Endodermal cell (in vitro differentiated cells): ENCODE results near the gene CECR2. TPM values are rescaled to one million over a fixed set of nuclear protein-coding genes. Genes with fewer than 3 reads are reported as not detected.

Source experiments
- DNase-seq: peaks from one replicate; pipeline ENCODE4 v3.0.0-alpha.2; 2017
- H3K27ac ChIP-seq: 2 replicates; pipeline ENCODE4 v1.5.1; 2013; ENCODE audit warnings: mild to moderate bottlenecking, low read depth, low read length, moderate library complexity
- H3K27me3 ChIP-seq: 2 replicates; pipeline ENCODE4 v1.6.1; 2013; ENCODE audit warnings: mild to moderate bottlenecking, low read length, moderate library complexity; ENCODE audit not compliant: insufficient read depth, control insufficient read depth, poor library complexity, severe bottlenecking
- H3K36me3 ChIP-seq: 2 replicates; pipeline ENCODE4 v1.7.0; 2013; ENCODE audit warnings: mild to moderate bottlenecking, low read length, moderate library complexity; ENCODE audit not compliant: control insufficient read depth, insufficient read depth
- H3K4me1 ChIP-seq: one replicate; pipeline ENCODE4 v1.7.0; 2013; ENCODE audit warnings: low read length; ENCODE audit not compliant: control insufficient read depth, insufficient read depth
- H3K4me3 ChIP-seq: 2 replicates; pipeline ENCODE4 v1.5.1; 2013; ENCODE audit warnings: mild to moderate bottlenecking, low read length, moderate library complexity
- H3K9ac ChIP-seq: 2 replicates; pipeline ENCODE4 v1.6.1; 2013; ENCODE audit warnings: mild to moderate bottlenecking, low read length, moderate library complexity; ENCODE audit not compliant: poor library complexity, severe bottlenecking; ENCODE audit errors: extremely low read depth
- H3K9me3 ChIP-seq: 2 replicates; pipeline ENCODE4 v1.6.1; 2013; ENCODE audit warnings: mild to moderate bottlenecking, low read length, moderate library complexity; ENCODE audit not compliant: control insufficient read depth
- H3K27ac Mint-ChIP-seq: 2 replicates; pipeline ENCODE4 v1.8.0; 2020; ENCODE audit warnings: mixed read lengths
- H3K27me3 Mint-ChIP-seq: 2 replicates; pipeline ENCODE4 v1.8.0; 2021; ENCODE audit warnings: mild to moderate bottlenecking, mixed read lengths; ENCODE audit not compliant: insufficient read depth
- H3K36me3 Mint-ChIP-seq: 2 replicates; pipeline ENCODE4 v1.8.0; 2020; ENCODE audit warnings: low read depth, mixed read lengths
- H3K4me1 Mint-ChIP-seq: 2 replicates; pipeline ENCODE4 v1.8.0; 2020; ENCODE audit warnings: mixed read lengths
- H3K4me3 Mint-ChIP-seq: 2 replicates; pipeline ENCODE4 v1.8.0; 2020; ENCODE audit warnings: mild to moderate bottlenecking, moderate library complexity, mixed read lengths
- H3K9me3 Mint-ChIP-seq: 2 replicates; pipeline ENCODE4 v1.8.0; 2020; ENCODE audit warnings: mild to moderate bottlenecking, mixed read lengths
- WGBS, 2 experiments: methylation state at CpG; one replicate each; pipeline versions ENCODE4 v1.1.5 to v1.1.7; 2013; ENCODE audit warnings: missing lambda C conversion rate in 2 of 2, mixed read lengths in 1 of 2; ENCODE audit not compliant: insufficient coverage in 1 of 2, insufficient read length in 1 of 2; 5-methylcytosine and 5-hydroxymethylcytosine counted together
- total RNA-seq, 2 donors: library from RNA; stranded (reverse); fragmentation: NEBNext Ultra II Directional in 1 of 2; extraction: Animal tissue kit (Norgen Biotek cat#: 25700) in 1 of 2; gene quantifications; 2 replicates in 1 of 2; 3 replicates in 1 of 2; pipeline ENCODE4 v1.2.1, GENCODE V29; 2021
- TF ChIP-seq, protein P1 (sequence below): fragments of 200-600 bp; sonication (generic); conservative IDR thresholded peaks from 2 replicates; pipeline ENCODE4 v1.5.0; 2021; ENCODE audit warnings: antibody characterized with exemption, mild to moderate bottlenecking

CECR2 gene
- total RNA-seq, 2 donors from 2014 or later = 98.9 to 105 TPM

DNA sequence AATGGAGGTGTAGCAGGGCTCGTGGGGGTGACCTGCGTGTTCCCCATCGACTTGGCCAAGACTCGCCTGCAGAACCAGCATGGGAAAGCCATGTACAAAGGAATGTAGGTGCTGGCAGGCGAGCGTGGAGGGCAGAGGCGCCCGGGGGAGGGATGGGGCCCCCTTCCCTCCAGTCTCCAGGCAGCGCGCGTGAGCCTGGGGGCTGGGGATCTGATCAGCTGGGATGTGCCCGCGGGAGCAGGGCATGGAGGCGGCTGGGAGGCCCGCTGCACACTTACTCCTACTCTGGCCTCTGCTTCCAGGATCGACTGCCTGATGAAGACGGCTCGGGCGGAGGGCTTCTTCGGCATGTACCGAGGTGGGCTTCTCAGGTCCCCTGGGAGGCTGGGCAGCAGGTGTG is 211.8 kb downstream of the CECR2 start:
- peak overlapping the region; percentile 61 for H3K27ac Mint-ChIP-seq
- TF ChIP-seq, protein P1, sequence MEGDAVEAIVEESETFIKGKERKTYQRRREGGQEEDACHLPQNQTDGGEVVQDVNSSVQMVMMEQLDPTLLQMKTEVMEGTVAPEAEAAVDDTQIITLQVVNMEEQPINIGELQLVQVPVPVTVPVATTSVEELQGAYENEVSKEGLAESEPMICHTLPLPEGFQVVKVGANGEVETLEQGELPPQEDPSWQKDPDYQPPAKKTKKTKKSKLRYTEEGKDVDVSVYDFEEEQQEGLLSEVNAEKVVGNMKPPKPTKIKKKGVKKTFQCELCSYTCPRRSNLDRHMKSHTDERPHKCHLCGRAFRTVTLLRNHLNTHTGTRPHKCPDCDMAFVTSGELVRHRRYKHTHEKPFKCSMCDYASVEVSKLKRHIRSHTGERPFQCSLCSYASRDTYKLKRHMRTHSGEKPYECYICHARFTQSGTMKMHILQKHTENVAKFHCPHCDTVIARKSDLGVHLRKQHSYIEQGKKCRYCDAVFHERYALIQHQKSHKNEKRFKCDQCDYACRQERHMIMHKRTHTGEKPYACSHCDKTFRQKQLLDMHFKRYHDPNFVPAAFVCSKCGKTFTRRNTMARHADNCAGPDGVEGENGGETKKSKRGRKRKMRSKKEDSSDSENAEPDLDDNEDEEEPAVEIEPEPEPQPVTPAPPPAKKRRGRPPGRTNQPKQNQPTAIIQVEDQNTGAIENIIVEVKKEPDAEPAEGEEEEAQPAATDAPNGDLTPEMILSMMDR = no peak
- H3K36me3 ChIP-seq = no peaks in the 10 kb centered on the region
- H3K36me3 Mint-ChIP-seq = peaks cover 22% of the 10 kb centered on the region
- peaks cover 19% of the 10 kb centered on the region for H3K4me1 ChIP-seq
- H3K27me3 Mint-ChIP-seq = no peaks in the 10 kb centered on the region
- DNase-seq = no peak
- 95 to 98% methylated on average over 12 to 21 of the region's 21 CpGs for WGBS, 2 experiments
- H3K9me3 ChIP-seq = no peaks in the 10 kb centered on the region
- no peak overlapping the region for H3K4me3 Mint-ChIP-seq
- H3K4me1 Mint-ChIP-seq = peaks cover 22% of the 10 kb centered on the region
- no peaks in the 10 kb centered on the region for H3K27me3 ChIP-seq
- no peak overlapping the region for H3K4me3 ChIP-seq
- H3K9me3 Mint-ChIP-seq = no peaks in the 10 kb centered on the region
- peak overlapping the region; percentile 47 for H3K27ac ChIP-seq
- no peak overlapping the region for H3K9ac ChIP-seq

DNA sequence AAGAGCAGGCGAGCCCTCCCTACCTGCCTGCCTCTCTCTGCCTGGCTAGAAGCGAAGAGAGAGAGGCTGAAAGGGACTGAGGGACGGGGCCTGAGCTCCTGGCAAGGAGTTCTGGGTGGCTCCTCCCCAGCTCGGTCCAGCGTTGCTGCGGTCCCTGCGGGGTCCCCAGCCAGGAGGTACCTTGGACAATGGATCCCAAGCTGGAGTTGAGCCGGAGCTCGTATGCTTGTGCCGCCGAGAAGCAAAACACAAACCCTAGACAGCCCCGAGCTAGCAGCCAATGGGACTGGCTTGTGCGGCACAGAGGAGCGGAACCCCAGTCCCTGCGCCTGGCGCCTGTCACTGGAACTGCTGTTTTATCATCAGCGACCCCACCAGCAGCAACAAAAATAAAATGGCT is 212.4 kb downstream of the CECR2 start:
- peaks cover 22% of the 10 kb centered on the region for H3K4me1 Mint-ChIP-seq
- 94 to 95% methylated on average over 12 to 17 of the region's 17 CpGs for WGBS, 2 experiments

DNA sequence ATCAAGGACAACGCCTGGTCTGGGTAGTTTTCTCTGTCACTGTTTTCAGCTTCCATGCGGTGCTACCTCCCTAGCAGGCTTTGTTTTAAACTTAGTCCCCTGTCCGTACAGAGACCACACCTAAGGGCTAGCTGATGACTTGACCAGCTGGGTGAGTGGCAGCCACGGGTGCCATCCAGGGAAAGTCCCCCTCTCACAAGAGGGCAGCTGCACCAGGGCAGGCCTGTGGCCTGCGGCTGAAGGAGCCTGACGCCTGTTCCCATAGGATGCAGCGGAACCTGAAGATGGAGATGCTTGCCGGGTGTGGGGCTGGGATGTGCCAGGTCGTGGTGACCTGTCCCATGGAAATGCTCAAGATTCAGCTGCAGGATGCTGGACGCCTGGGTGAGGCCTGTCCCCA is 213.9 kb downstream of the CECR2 start:
- Mint-ChIP-seq H3K27ac (no peak overlapping the region), H3K4me3 (no peak overlapping the region), H3K4me1 (peaks cover 21% of the 10 kb centered on the region), H3K27me3 (no peaks in the 10 kb centered on the region), H3K9me3 (no peaks in the 10 kb centered on the region), H3K36me3 (peaks cover 27% of the 10 kb centered on the region)
- Histone ChIP-seq H3K36me3 (no peaks in the 10 kb centered on the region), H3K9me3 (no peaks in the 10 kb centered on the region), H3K27me3 (no peaks in the 10 kb centered on the region), H3K4me1 (peaks cover 18% of the 10 kb centered on the region), H3K27ac (no peak overlapping the region), H3K9ac (no peak overlapping the region), H3K4me3 (no peak overlapping the region)
- WGBS, 2 experiments = 91 to 94% methylated on average over 8 to 10 of the region's 10 CpGs
- TF ChIP-seq, protein P1 = no peak
- DNase-seq = no peak

More for the DNA sequence above, 212.4 kb downstream of the CECR2 start:
- Histone ChIP-seq H3K9me3 (no peaks in the 10 kb centered on the region), H3K9ac (no peak overlapping the region), H3K27me3 (no peaks in the 10 kb centered on the region), H3K36me3 (no peaks in the 10 kb centered on the region), H3K4me3 (no peak overlapping the region), H3K4me1 (peaks cover 19% of the 10 kb centered on the region), H3K27ac (no peak overlapping the region)
- Mint-ChIP-seq H3K4me3 (no peak overlapping the region), H3K27me3 (no peaks in the 10 kb centered on the region), H3K9me3 (no peaks in the 10 kb centered on the region), H3K36me3 (peaks cover 22% of the 10 kb centered on the region), H3K27ac (no peak overlapping the region)
- DNase-seq = no peak
- TF ChIP-seq, protein P1 = no peak
